Measurements from ENCODE around the gene NEURL1.
"Not testable (repeated sequence)": the region's sequence is repeated elsewhere in the genome, so short reads cannot be mapped to it uniquely, and the experiment has no call there.

NEURL1 gene

GRCh38 chr10:103619424-103620351, 126.2 kb downstream of the NEURL1 start:
- DNase-seq (ENCODE audit: low read depth in 2 of 3, low spot score in 1 of 3), result no peak

DNA sequence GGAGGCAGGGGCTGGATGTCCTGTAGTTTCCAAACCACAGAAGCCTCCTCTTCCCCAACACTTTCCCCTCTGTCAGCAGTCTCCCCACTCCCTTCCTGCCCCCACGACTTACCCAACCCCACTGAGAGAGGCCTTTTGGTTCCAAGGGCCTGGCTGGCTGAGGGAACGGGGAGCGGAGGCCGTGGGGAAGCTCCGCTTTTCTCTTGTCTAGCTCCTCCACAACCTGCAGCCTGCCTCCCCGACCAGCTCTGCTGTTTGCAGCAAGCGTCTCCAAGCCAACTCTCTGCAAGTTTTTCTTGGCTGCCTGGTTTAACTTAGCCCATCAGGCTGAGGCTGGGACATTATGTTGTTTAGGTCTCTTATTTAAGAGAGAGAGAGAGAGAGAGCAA, 126.8 kb downstream of the NEURL1 start:
- no peak for DNase-seq (ENCODE audit: low read depth in 2 of 3, low spot score in 1 of 3)

GRCh38 chr10:103620891-103621782, 127.6 kb downstream of the NEURL1 start:
- no peak for DNase-seq (ENCODE audit: low read depth in 2 of 3, low spot score in 1 of 3)

- no peak for DNase-seq (ENCODE audit: low read depth in 2 of 3, low spot score in 1 of 3)
Observed at GRCh38 chr10:103621783-103622125, 128.2 kb downstream of the NEURL1 start.

GRCh38 chr10:103622286-103622685, 128.8 kb downstream of the NEURL1 start:
- no peak for DNase-seq (ENCODE audit: low read depth in 2 of 3, low spot score in 1 of 3)

GRCh38 chr10:103622935-103623574, 129.6 kb downstream of the NEURL1 start:
- no peak for DNase-seq (ENCODE audit: low read depth in 2 of 3, low spot score in 1 of 3)

DNA sequence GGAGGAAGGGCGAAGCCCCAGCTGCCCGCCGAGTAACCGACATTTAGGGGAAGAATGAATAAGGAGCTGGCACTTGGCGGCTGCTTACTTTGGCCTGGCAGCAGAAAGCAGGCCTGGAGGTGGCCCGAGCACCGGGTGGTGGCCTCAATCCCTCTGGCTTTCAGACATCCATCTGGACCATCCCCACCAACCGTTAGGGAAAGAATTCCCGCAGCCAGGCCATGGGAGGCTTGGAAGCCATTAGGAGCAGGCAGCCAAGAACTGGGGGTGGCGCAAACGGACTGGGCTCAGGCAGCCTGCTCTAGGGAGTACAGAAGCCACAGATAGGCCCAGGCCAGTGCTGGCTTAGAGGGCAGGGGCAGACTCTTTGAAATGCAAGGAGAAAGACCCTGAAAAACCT, 132.7 kb downstream of the NEURL1 start:
- DNase-seq (ENCODE audit: low read depth in 2 of 3, low spot score in 1 of 3), result no peak

DNA sequence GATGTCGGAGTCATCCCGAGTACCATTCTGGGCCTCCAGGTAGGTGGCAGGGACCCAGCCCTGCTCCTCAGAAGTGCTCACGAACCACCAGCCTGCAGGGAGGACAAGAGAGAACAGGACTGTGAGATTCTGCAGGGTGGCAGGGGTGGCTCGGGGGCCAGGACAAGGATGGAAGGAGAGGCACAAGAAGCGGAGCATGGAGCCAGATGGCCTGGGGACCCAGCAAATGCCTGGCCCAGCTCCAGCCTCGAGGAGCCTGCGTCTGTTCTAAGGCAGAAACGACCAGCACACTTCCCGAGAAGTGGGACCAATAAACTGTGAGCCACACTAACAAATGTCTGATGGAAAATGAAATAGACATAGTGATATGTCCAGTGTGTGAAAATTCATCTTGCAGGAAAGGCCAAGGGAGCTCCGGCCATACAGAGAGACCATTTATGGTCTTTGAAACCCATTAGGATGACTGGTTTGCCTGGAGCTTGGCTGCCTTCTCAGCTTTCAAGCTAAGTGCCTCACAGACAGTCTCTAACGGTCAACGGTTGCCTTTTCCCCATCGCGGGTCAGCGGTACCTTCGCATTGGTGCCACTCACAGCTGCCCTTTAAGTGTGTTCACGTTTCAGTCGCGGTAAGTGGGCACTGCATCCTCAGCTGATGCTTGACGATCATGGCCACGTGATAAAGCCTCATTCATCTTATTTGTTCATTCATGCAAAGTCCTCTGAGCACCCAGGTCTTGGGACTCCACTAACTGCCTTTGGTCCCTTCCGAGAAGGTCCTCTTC, 133.8 kb downstream of the NEURL1 start:
- no peak for DNase-seq (ENCODE audit: low read depth in 2 of 3, low spot score in 1 of 3)

- DNase-seq (ENCODE audit: low read depth in 2 of 3, low spot score in 1 of 3), result no peak
Observed at GRCh38 chr10:103627893-103628292, 134.4 kb downstream of the NEURL1 start.

DNA sequence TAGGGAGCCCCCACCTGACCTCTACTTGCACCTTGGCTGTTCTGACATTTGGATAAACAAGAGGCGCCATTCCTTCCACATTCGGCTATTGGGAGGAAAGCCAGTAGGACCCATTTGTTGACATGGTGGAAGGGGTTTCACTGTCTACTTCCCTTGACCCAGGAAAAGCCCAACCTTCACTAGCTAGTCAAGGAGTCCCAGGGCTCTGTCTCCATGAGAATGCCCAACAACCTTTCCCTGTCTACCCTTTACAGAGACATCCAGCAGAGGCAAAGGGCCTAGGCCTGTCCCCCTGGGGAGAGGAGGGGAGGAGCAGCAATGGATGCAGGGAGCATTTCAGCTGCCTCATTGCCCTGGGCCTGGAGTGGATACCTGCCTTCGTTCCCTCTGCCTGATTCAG, 136.1 kb downstream of the NEURL1 start:
- no peak for DNase-seq (ENCODE audit: low read depth in 2 of 3, low spot score in 1 of 3)

DNA sequence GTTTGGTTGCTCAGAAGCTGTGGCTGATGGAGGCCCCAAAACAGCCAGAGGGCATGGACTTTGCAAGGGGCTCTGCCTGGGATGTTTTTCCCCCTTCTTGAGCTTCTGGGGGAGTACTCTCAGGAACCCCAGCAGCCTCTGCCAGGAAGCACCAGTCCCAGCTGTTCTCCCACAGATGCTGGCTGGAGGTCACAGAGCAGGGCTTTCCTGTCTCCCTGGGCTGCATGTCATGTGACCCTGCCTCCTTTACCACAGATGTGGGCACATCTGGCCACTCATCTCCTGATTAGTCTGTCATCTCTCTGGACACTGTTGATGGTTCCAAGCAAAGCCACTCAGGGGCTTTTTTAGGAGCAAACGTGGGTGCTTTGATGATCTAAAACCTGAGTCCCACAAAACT, 136.7 kb downstream of the NEURL1 start:
- DNase-seq (ENCODE audit: low read depth in 2 of 3, low spot score in 1 of 3), result no peak

DNA sequence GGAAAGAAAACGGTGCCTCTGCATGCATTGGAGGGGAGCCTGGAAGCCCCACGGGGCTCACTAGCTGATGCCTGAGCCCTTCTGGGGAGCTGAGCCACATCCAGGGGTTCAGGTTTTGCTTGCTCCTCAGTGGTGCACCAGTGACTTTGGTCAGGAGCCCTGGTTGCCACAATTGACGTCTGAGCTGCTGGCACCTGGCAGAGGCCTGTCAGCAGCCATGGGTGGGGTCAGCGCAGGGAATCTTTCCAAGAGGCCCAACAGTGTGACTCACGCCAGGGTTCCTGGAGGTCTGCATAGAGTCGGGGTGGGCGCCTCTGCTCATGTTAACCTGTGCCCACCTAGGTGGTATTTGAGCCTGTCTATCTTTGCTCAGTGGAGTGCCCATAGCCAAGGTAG, 138.7 kb downstream of the NEURL1 start:
- no peak for DNase-seq (ENCODE audit: low read depth in 2 of 3, low spot score in 1 of 3)

- DNase-seq (ENCODE audit: low read depth in 2 of 3, low spot score in 1 of 3), result not testable (repeated sequence)
Observed at GRCh38 chr10:103632871-103633270, 139.4 kb downstream of the NEURL1 start.

GRCh38 chr10:103633846-103634245, 140.3 kb downstream of the NEURL1 start:
- DNase-seq (ENCODE audit: low read depth in 2 of 3, low spot score in 1 of 3), result no peak

DNA sequence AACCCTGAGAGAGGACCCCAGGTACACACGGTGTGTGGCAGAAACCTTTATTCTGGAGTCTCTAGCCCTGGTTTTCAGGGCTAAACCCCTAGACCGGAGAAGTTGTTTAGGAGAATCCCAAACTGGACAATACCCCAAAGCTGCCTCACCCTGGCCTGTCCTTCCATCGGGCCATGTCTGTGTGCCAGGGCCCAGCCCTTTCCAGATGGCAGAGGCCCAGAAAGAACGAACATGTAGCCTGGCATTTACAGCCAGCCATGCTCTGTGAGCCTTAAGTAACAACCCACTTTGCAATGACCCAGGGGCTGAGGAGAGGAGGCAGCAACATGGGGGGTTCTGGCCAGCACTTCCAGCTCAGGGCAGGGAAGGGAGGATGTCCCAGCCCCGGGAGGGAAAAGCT, 142.1 kb downstream of the NEURL1 start:
- DNase-seq (ENCODE audit: low read depth in 2 of 3, low spot score in 1 of 3), result no peak

GRCh38 chr10:103636492-103636891, 143.0 kb downstream of the NEURL1 start:
- DNase-seq (ENCODE audit: low read depth in 2 of 3, low spot score in 1 of 3), result no peak

- no peak for DNase-seq (ENCODE audit: low read depth in 2 of 3, low spot score in 1 of 3)
Observed at GRCh38 chr10:103637011-103637410, 143.5 kb downstream of the NEURL1 start.

DNA sequence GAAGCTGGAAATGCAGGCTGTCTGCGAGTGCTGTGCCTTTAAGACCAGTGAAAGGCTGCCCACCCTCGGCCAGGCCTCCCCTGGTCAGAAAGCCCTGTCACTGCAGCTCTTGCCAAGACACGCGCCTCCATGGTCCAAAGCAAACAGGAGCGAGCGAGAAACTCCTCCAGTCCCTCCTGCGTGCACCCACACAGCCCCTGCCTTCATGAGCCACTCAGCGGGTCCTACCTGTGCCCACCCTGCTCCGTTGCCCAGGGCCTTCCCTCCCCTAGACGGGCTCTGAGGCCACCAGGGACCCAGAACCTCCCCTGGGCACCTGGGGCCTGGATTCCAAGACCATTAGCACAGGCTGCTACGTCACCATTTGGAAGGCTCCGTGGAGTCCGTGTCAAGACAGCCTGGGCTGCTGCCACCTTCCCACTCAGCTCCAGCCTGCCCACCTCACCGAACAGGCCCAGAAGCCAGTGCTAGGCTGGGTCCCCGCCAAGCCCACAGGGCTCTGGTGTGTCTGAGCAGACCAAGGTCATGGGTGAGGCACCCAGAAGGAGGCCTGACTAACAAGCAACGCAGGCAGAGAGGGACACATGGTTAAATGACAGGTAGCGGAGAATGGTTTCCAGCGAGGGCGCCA, 144.5 kb downstream of the NEURL1 start:
- no peak for DNase-seq (ENCODE audit: low read depth in 2 of 3, low spot score in 1 of 3)

DNA sequence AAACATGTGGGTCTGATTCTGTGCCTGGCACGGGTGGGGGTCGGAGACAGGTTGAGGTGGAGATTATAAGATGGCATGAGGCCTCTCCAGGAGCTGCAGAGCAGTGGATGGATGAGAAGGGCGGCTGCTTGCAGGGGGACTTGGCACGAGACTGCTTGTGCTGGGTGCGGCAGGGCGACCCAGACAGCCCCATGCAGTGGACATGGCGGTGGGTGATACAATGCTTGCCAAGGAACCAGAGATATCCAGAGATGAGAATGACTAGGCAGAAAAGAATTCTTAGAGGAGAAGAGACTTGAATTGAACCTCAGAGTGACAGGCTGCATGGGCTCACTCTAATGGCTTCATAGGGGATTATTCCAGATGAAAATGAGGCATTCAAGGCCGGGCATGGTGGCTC, 145.4 kb downstream of the NEURL1 start:
- no peak for DNase-seq (ENCODE audit: low read depth in 2 of 3, low spot score in 1 of 3)

- DNase-seq (ENCODE audit: low read depth in 2 of 3, low spot score in 1 of 3), result no peak
Observed at GRCh38 chr10:103640436-103641181, 147.1 kb downstream of the NEURL1 start.

Measured in stimulated activated CD4-positive, alpha-beta T cell treated with anti-CD3 and anti-CD28 coated beads, Interleukin-12 subunit alpha, Interleukin-12 subunit beta, amount 100 ng/mL, for 48 hours (primary cell).